ENCODE data around the gene GJA5.

Gene GJA5

GRCh38 chr1:147747966-147748365 is 12.4 kb downstream of the GJA5 start:
- no peak overlapping the region for H3K4me3 ChIP-seq (ENCODE audit: low read depth, low read length)
- no peak for DNase-seq (ENCODE audit: low read depth)
- TF ChIP-seq CTCF (IDR thresholded peaks at IDR 0.05; ENCODE audit: low read depth, low read length, missing control alignments) = no peak

GRCh38 chr1:147745271-147745670 is 15.1 kb downstream of the GJA5 start:
- DNase-seq (ENCODE audit: low read depth) = no peak
- TF ChIP-seq CTCF (IDR thresholded peaks at IDR 0.05; ENCODE audit: low read depth, low read length, missing control alignments) = no peak
- no peak overlapping the region for H3K4me3 ChIP-seq (ENCODE audit: low read depth, low read length)

- no peak for TF ChIP-seq CTCF (IDR thresholded peaks at IDR 0.05; ENCODE audit: low read depth, low read length, missing control alignments)
- no peak overlapping the region for H3K4me3 ChIP-seq (ENCODE audit: low read depth, low read length)
- DNase-seq (ENCODE audit: low read depth) = no peak
These were observed 19.3 kb downstream of the GJA5 start for GRCh38 chr1:147741065-147741464.

- no peak for DNase-seq (ENCODE audit: low read depth)
- no peak for TF ChIP-seq CTCF (IDR thresholded peaks at IDR 0.05; ENCODE audit: low read depth, low read length, missing control alignments)
- no peak overlapping the region for H3K4me3 ChIP-seq (ENCODE audit: low read depth, low read length)
These were observed 20.0 kb downstream of the GJA5 start for GRCh38 chr1:147740391-147740790.

GRCh38 chr1:147738739-147739476 is 21.5 kb downstream of the GJA5 start:
- no peak overlapping the region for H3K4me3 ChIP-seq (ENCODE audit: low read depth, low read length)
- TF ChIP-seq CTCF (IDR thresholded peaks at IDR 0.05; ENCODE audit: low read depth, low read length, missing control alignments) = no peak
- DNase-seq (ENCODE audit: low read depth) = no peak

GRCh38 chr1:147738129-147738528 is 22.3 kb downstream of the GJA5 start:
- DNase-seq (ENCODE audit: low read depth) = no peak
- TF ChIP-seq CTCF (IDR thresholded peaks at IDR 0.05; ENCODE audit: low read depth, low read length, missing control alignments) = no peak
- H3K4me3 ChIP-seq (ENCODE audit: low read depth, low read length) = no peak overlapping the region

GRCh38 chr1:147736883-147737282 is 23.5 kb downstream of the GJA5 start:
- no peak for TF ChIP-seq CTCF (IDR thresholded peaks at IDR 0.05; ENCODE audit: low read depth, low read length, missing control alignments)
- no peak overlapping the region for H3K4me3 ChIP-seq (ENCODE audit: low read depth, low read length)
- DNase-seq (ENCODE audit: low read depth) = no peak
